MM.1S (cell line): ENCODE measurements around the gene ZFYVE28.
A peak's percentile ranks its signal among the peaks of the same experiment; 100 is the strongest.

Source experiments
- DNase-seq: peaks from one replicate; pipeline ENCODE4 v3.0.0-alpha.2; 2015
- H2AFZ ChIP-seq: fragments of 300-600 bp; sonication (generic); 2 replicates; pipeline ENCODE4 v1.6.0; 2016; ENCODE audit warnings: antibody characterized with exemption, low read length
- H3F3A ChIP-seq: fragments of 300-600 bp; sonication (generic); 2 replicates; pipeline ENCODE4 v1.6.1; 2016; ENCODE audit warnings: mild to moderate bottlenecking, antibody characterized with exemption, low read length, moderate library complexity, mixed read lengths; ENCODE audit not compliant: insufficient read depth
- H3K27ac ChIP-seq: fragments of 300-600 bp; sonication (generic); 2 replicates; pipeline ENCODE4 v1.5.1; 2016; ENCODE audit warnings: mild to moderate bottlenecking, low read length
- H3K27me3 ChIP-seq: fragments of 300-600 bp; sonication (generic); replicated peaks from 2 replicates; pipeline ENCODE4 v1.6.0; 2016; ENCODE audit warnings: low read length; ENCODE audit not compliant: insufficient read depth
- H3K36me3 ChIP-seq: fragments of 300-600 bp; sonication (generic); replicated peaks from 2 replicates; pipeline ENCODE4 v1.6.1; 2016; ENCODE audit warnings: mild to moderate bottlenecking, low read length, mixed read lengths; ENCODE audit not compliant: insufficient read depth
- H3K4me1 ChIP-seq: fragments of 300-600 bp; sonication (generic); 2 replicates; pipeline ENCODE4 v1.6.1; 2016; ENCODE audit warnings: low read length, mixed read lengths
- H3K4me2 ChIP-seq: fragments of 300-600 bp; sonication (generic); 2 replicates; pipeline ENCODE4 v1.6.0; 2016; ENCODE audit warnings: low read depth, low read length
- H3K4me3 ChIP-seq: fragments of 300-600 bp; sonication (generic); 2 replicates; pipeline ENCODE4 v1.5.1; 2016; ENCODE audit warnings: low read length, mixed read lengths
- H3K79me2 ChIP-seq: fragments of 300-600 bp; sonication (generic); 2 replicates; pipeline ENCODE4 v1.6.1; 2016; ENCODE audit warnings: mixed run types, low read length, mixed read lengths
- H3K9ac ChIP-seq: fragments of 300-600 bp; sonication (generic); 2 replicates; pipeline ENCODE4 v1.6.1; 2016; ENCODE audit warnings: low read length, mixed read lengths
- H3K9me2 ChIP-seq: fragments of 300-600 bp; sonication (generic); replicated peaks from 2 replicates; pipeline ENCODE4 v1.6.1; 2016; ENCODE audit warnings: mild to moderate bottlenecking, low read length, mixed read lengths; ENCODE audit not compliant: insufficient read depth
- H3K9me3 ChIP-seq: fragments of 300-600 bp; sonication (generic); replicated peaks from 2 replicates; pipeline ENCODE4 v1.6.1; 2016; ENCODE audit warnings: mild to moderate bottlenecking, low read length, mixed read lengths; ENCODE audit not compliant: insufficient read depth
- H4K20me1 ChIP-seq: fragments of 300-600 bp; sonication (generic); 2 replicates; pipeline ENCODE4 v1.6.1; 2016; ENCODE audit warnings: mild to moderate bottlenecking, low read length, moderate library complexity, mixed read lengths; ENCODE audit not compliant: insufficient read depth
- EZH2 ChIP-seq: fragments of 300-600 bp; sonication (generic); optimal IDR thresholded peaks from 2 replicates; pipeline ENCODE3; 2017; ENCODE audit warnings: low read depth, mild to moderate bottlenecking, antibody characterized with exemption, low read length, mixed read lengths
- EZH2phosphoT487 ChIP-seq: fragments of 300-600 bp; sonication (generic); IDR thresholded peaks from 2 replicates; pipeline ENCODE4 v1.6.1; 2018; ENCODE audit warnings: antibody characterized with exemption, low read length
- TF ChIP-seq, protein P1 (sequence below): fragments of 300-600 bp; sonication (generic); IDR thresholded peaks from 2 replicates; pipeline ENCODE4 v1.5.1; 2016; ENCODE audit warnings: antibody characterized with exemption, low read length, mixed read lengths

ZFYVE28 gene

DNA sequence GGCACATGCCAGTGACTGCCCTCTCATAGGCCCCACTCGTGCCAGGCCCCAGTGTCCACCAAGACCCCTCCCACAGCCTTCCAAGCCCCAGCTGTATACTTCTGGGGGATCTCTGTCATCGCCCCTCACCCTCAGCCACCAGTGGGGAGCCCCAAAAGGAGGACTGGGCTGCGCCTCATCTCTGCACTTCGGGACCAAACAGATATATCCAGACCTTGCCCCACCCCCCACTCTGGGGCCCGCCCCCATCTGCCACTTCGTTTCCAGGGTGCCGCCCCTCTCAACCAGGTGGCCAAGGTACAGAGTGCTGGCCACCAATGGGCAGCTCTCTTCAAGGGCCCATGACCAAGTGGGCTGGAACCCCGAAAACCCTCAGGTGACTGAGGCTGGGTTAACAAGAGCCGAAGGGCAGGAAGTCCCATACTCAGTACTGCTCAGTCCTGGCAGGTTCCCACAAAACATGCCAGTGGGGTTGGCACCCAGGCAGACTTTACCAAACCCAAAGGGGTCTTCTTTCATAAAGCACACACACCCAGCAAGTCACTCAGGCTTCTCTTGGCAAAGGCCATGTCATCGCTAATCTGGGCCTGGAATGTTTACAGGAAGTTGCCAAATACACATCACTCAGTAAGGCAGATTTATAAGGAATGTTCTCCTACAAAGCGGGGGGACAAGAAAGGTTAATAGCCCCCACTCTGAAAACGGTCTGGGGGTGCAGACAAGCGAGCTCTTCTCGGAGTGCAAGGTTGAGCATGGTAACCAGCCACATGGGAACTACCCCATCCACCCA lies 4.4 kb downstream of the ZFYVE28 start:
- peak overlapping the region; percentile 100 for H3K4me2 ChIP-seq
- peaks cover 28% of the 10 kb centered on the region for H3K4me1 ChIP-seq
- peak overlapping the region; percentile 99 for H3K27ac ChIP-seq
- H3K9ac ChIP-seq: peak overlapping the region; percentile 91
- peaks cover 70% of the 10 kb centered on the region for H3K79me2 ChIP-seq
- no peaks in the 10 kb centered on the region for H4K20me1 ChIP-seq
- peak; percentile 56 for DNase-seq
- H3K4me3 ChIP-seq: peak overlapping the region; percentile 64
- no peak for TF ChIP-seq EZH2
- H2AFZ ChIP-seq: peak overlapping the region; percentile 33; the same call in 1 of the 2 replicates
- H3K36me3 ChIP-seq: no peaks in the 10 kb centered on the region
- H3K9me2 ChIP-seq: no peaks in the 10 kb centered on the region
- H3F3A ChIP-seq: peaks cover 36% of the 10 kb centered on the region
- no peaks in the 10 kb centered on the region for H3K9me3 ChIP-seq
- H3K27me3 ChIP-seq: no peaks in the 10 kb centered on the region

DNA sequence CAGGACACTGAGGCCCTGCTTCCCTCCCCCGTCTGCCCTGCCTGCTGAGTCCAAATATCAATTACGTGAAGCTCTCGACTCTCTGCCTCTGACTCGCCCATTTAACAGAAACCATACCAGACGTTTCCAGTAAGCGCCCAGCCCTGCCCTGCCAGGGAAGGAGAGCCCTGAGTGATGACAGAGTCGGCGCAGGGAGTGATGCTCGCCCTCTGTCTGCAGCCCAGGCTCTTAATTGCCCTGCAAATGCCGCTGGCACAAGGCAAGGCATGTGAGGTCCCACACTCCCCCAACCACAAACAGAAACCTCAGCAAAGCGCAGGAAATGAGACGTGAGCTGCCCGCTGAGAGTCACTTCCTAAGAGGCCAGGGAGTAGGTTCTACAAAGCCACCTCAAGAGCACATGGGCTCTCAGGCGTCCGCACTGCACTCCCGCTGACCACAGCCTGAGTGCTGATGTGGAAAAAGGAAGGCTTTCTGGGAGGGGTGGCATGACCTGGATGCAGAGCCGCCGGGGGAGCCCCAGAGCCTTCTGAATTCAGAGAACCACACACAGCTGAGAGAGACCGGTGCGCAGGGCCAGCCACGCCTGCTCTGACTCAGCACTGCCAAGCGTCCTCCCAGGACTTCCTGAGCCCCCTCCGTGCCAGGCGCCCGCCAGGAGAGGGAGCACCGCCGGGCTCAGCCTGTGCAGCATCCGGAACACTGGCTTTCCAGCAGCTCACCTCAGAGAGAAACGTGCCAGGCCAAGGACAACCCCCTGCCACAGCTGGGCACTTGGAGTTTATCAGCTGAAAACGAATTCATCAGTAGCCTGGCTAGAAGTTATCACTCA lies 5.3 kb downstream of the ZFYVE28 start:
- TF ChIP-seq EZH2phosphoT487: no peak
- TF ChIP-seq, protein P1, sequence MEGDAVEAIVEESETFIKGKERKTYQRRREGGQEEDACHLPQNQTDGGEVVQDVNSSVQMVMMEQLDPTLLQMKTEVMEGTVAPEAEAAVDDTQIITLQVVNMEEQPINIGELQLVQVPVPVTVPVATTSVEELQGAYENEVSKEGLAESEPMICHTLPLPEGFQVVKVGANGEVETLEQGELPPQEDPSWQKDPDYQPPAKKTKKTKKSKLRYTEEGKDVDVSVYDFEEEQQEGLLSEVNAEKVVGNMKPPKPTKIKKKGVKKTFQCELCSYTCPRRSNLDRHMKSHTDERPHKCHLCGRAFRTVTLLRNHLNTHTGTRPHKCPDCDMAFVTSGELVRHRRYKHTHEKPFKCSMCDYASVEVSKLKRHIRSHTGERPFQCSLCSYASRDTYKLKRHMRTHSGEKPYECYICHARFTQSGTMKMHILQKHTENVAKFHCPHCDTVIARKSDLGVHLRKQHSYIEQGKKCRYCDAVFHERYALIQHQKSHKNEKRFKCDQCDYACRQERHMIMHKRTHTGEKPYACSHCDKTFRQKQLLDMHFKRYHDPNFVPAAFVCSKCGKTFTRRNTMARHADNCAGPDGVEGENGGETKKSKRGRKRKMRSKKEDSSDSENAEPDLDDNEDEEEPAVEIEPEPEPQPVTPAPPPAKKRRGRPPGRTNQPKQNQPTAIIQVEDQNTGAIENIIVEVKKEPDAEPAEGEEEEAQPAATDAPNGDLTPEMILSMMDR: peak; percentile 46
- peak; percentile 99 for DNase-seq
- Histone ChIP-seq H3K27ac (peak overlapping the region; percentile 99), H3K9me2 (no peaks in the 10 kb centered on the region), H3K9me3 (no peaks in the 10 kb centered on the region), H3K36me3 (no peaks in the 10 kb centered on the region), H3K4me3 (peak overlapping the region; percentile 64), H3K79me2 (peaks cover 79% of the 10 kb centered on the region), H4K20me1 (no peaks in the 10 kb centered on the region), H3K4me1 (peaks cover 28% of the 10 kb centered on the region), H2AFZ (peak overlapping the region; percentile 50), H3K9ac (peak overlapping the region; percentile 91), H3F3A (peaks cover 33% of the 10 kb centered on the region), H3K4me2 (peak overlapping the region; percentile 100), H3K27me3 (no peaks in the 10 kb centered on the region)

DNA sequence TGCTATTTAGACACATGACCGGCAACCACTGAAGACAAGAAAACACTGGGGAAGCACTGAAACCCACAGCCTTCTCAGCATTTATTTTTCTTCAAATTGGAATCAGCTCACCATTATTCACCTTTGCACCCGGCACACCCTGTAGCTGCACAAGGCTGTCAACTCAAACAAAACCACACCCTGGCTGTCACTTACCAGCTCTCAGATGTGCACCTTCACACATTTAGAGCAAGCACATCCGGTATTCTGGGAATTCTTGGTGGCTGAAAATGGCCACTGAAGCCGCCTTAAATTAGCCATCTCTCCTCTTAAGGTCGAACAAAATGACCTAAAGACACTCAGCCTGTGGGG lies 5.9 kb downstream of the ZFYVE28 start:
- Histone ChIP-seq H3K27me3 (no peaks in the 10 kb centered on the region), H3F3A (peaks cover 33% of the 10 kb centered on the region), H3K4me3 (peak overlapping the region; percentile 64), H3K4me1 (peaks cover 28% of the 10 kb centered on the region), H4K20me1 (no peaks in the 10 kb centered on the region), H3K4me2 (peak overlapping the region; percentile 100), H2AFZ (peak overlapping the region; percentile 50), H3K36me3 (no peaks in the 10 kb centered on the region), H3K79me2 (peaks cover 77% of the 10 kb centered on the region), H3K9me2 (no peaks in the 10 kb centered on the region), H3K27ac (peak overlapping the region; percentile 99), H3K9me3 (no peaks in the 10 kb centered on the region), H3K9ac (peak overlapping the region; percentile 91)
- TF ChIP-seq, protein P1: no peak
- TF ChIP-seq EZH2 (no peak), EZH2phosphoT487 (no peak)
- DNase-seq: peak; percentile 72
